OCI-LY1 (cell line): ENCODE data around the gene MROH2A.

Experiments
- H2AFZ ChIP-seq: fragments of 200-600 bp; sonication (generic), shearing (Covaris generic); 2 replicates; pipeline ENCODE4 v1.6.0; 2014; ENCODE audit warnings: antibody characterized with exemption, mild to moderate bottlenecking, low read length
- H3F3A ChIP-seq: fragments of 200-600 bp; sonication (generic), shearing (Covaris generic); 2 replicates; pipeline ENCODE4 v1.6.0; 2014; ENCODE audit warnings: mild to moderate bottlenecking, antibody characterized with exemption, low read length, moderate library complexity; ENCODE audit not compliant: insufficient read depth
- H3K27ac ChIP-seq: fragments of 200-600 bp; sonication (generic); 2 replicates; pipeline ENCODE4 v1.5.1; 2014; ENCODE audit warnings: low read length, mixed run types, mild to moderate bottlenecking, low read depth; ENCODE audit not compliant: poor library complexity, severe bottlenecking
- H3K27me3 ChIP-seq: fragments of 200-600 bp; sonication (generic); 2 replicates; pipeline ENCODE4 v1.6.0; 2014; ENCODE audit warnings: antibody characterized with exemption, mild to moderate bottlenecking, low read length, moderate library complexity; ENCODE audit not compliant: insufficient read depth
- H3K36me3 ChIP-seq: fragments of 200-600 bp; sonication (generic); 2 replicates; pipeline ENCODE4 v1.6.1; 2014; ENCODE audit warnings: mild to moderate bottlenecking, antibody characterized with exemption, low read length, moderate library complexity, mixed read lengths; ENCODE audit not compliant: insufficient read depth
- H3K4me1 ChIP-seq: fragments of 200-600 bp; sonication (generic); 2 replicates; pipeline ENCODE4 v1.5.1; 2014; ENCODE audit warnings: mild to moderate bottlenecking, low read length, moderate library complexity; ENCODE audit not compliant: insufficient read depth, severe bottlenecking
- H3K4me2 ChIP-seq: fragments of 200-600 bp; sonication (generic), shearing (Covaris generic); 2 replicates; pipeline ENCODE4 v1.6.1; 2014; ENCODE audit warnings: low read length
- H3K4me3 ChIP-seq: fragments of 200-600 bp; sonication (generic); 2 replicates; pipeline ENCODE4 v1.5.1; 2014; ENCODE audit warnings: low read length, low read depth, mild to moderate bottlenecking, mixed read lengths; ENCODE audit not compliant: poor library complexity, severe bottlenecking
- H3K79me2 ChIP-seq: fragments of 200-600 bp; shearing (Covaris generic); 2 replicates; pipeline ENCODE4 v1.6.1; 2016; ENCODE audit warnings: mixed run types, low read length, mixed read lengths; ENCODE audit not compliant: insufficient read depth
- H3K9ac ChIP-seq: fragments of 200-600 bp; sonication (generic), shearing (Covaris generic); 2 replicates; pipeline ENCODE4 v1.6.1; 2014; ENCODE audit warnings: mild to moderate bottlenecking, low read length, mixed read lengths
- H3K9me2 ChIP-seq: fragments of 200-600 bp; sonication (generic), shearing (Covaris generic); 2 replicates; pipeline ENCODE4 v1.6.1; 2014; ENCODE audit warnings: low read depth, mild to moderate bottlenecking, low read length, mixed read lengths
- H3K9me3 ChIP-seq: fragments of 200-600 bp; shearing (Covaris generic); 2 replicates; pipeline ENCODE4 v1.6.1; 2014; ENCODE audit warnings: low read length, mixed read lengths
- H4K20me1 ChIP-seq: fragments of 200-600 bp; sonication (generic), shearing (Covaris generic); 2 replicates; pipeline ENCODE4 v1.6.0; 2016; ENCODE audit warnings: mild to moderate bottlenecking, low read length; ENCODE audit not compliant: insufficient read depth
- CTCF ChIP-seq: fragments of 200-600 bp; sonication (generic), shearing (Covaris generic); IDR thresholded peaks from 2 replicates; pipeline ENCODE4 v1.5.1; 2017; ENCODE audit warnings: mild to moderate bottlenecking, antibody characterized with exemption, low read length, moderate library complexity, mixed read lengths
- EZH2 ChIP-seq: fragments of 200-600 bp; sonication (generic), shearing (Covaris generic); IDR thresholded peaks from 2 replicates; pipeline ENCODE4 v1.8.0; 2017; ENCODE audit warnings: borderline replicate concordance, mixed run types, mild to moderate bottlenecking, antibody characterized with exemption, low read length, moderate library complexity, mixed read lengths

MROH2A gene

GRCh38 chr2:233848276-233848675 lies 70.1 kb downstream of the MROH2A start:
- Histone ChIP-seq H3K27me3 (no peaks in the 10 kb centered on the region), H3K9ac (no peak overlapping the region), H4K20me1 (no peaks in the 10 kb centered on the region), H3K79me2 (peaks cover 25% of the 10 kb centered on the region), H3K4me1 (peaks cover 18% of the 10 kb centered on the region), H3K9me3 (no peaks in the 10 kb centered on the region), H3K36me3 (peaks cover 98% of the 10 kb centered on the region), H3K4me3 (no peak overlapping the region), H2AFZ (no peak overlapping the region), H3K9me2 (no peaks in the 10 kb centered on the region), H3F3A (no peaks in the 10 kb centered on the region), H3K4me2 (no peak overlapping the region), H3K27ac (no peak overlapping the region)
- TF ChIP-seq EZH2, result no peak
- TF ChIP-seq CTCF, result no peak

GRCh38 chr2:233849607-233850271 lies 71.6 kb downstream of the MROH2A start:
- H3K4me1 ChIP-seq, result peaks cover 21% of the 10 kb centered on the region
- peaks cover 35% of the 10 kb centered on the region for H3K79me2 ChIP-seq
- H3K9me3 ChIP-seq, result no peaks in the 10 kb centered on the region
- H3K36me3 ChIP-seq, result peaks cover 93% of the 10 kb centered on the region
- no peaks in the 10 kb centered on the region for H3K27me3 ChIP-seq
- H3K4me3 ChIP-seq, result no peak overlapping the region
- H3K27ac ChIP-seq, result no peak overlapping the region
- H3F3A ChIP-seq, result no peaks in the 10 kb centered on the region
- no peak overlapping the region for H3K9ac ChIP-seq
- H3K4me2 ChIP-seq, result no peak overlapping the region
- no peaks in the 10 kb centered on the region for H3K9me2 ChIP-seq
- no peak for TF ChIP-seq EZH2
- no peak for TF ChIP-seq CTCF
- no peaks in the 10 kb centered on the region for H4K20me1 ChIP-seq
- H2AFZ ChIP-seq, result no peak overlapping the region

- Histone ChIP-seq H3K27me3 (no peaks in the 10 kb centered on the region), H3F3A (no peaks in the 10 kb centered on the region), H3K9me3 (no peaks in the 10 kb centered on the region; the same call in 1 of the 2 replicates), H3K9ac (no peak overlapping the region), H2AFZ (no peak overlapping the region), H3K79me2 (peaks cover 35% of the 10 kb centered on the region), H3K4me3 (no peak overlapping the region), H4K20me1 (no peaks in the 10 kb centered on the region), H3K36me3 (peaks cover 83% of the 10 kb centered on the region), H3K4me1 (peaks cover 26% of the 10 kb centered on the region), H3K27ac (no peak overlapping the region), H3K4me2 (no peak overlapping the region), H3K9me2 (no peaks in the 10 kb centered on the region)
- no peak for TF ChIP-seq CTCF
- TF ChIP-seq EZH2, result no peak
Measured at GRCh38 chr2:233850745-233851144, 72.6 kb downstream of the MROH2A start.
